HG03575 (cell line): ENCODE results near the gene FRMD4A.

Source experiments
- ATAC-seq: cut with Tn5 transposase; IDR thresholded peaks from one replicate; pipeline ENCODE4 v1.9.1; 2021; ENCODE audit not compliant: unreplicated experiment, insufficient number of reproducible peaks, low FRiP score; ENCODE audit errors: extremely low read depth

FRMD4A gene

DNA sequence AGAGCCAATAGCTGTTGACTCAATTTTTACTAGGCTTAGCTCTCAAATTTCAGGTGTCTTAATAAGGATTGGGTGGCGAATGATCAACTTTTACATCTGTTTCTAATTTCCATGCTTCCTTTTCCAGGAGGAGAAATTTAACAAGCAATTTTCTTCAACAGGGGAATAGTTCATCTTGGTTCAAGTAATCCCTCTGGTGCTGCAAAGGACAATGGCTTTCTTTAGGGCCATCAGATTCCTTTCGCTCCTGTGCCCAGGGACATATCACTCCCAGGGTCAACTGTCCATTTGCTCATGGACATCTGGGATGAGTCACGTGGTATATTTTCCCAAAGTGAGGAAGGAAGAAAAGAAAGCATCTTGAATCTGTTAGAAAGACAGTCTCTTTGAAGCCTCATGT is 313.3 kb downstream of the FRMD4A start:
- ATAC-seq = no peak

DNA sequence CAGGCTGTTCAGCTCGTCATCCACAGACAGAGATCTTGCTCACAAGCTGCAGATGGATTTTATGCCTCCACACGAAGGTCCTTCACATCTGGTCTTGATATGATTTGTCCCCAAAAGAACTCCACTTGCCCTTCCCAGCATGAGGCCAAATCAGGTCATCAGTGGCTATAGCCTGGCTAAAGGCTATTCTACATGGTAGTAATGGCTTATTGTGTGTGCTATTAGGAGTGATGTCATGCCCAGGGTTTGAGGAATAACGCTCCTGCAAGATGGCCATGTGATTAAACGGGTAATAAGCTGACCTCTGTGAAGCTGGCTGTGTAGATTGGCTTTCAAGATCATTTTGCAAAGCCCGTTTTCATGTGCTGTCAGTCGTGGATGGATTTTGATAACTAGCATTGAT is 313.8 kb downstream of the FRMD4A start:
- no peak for ATAC-seq

DNA sequence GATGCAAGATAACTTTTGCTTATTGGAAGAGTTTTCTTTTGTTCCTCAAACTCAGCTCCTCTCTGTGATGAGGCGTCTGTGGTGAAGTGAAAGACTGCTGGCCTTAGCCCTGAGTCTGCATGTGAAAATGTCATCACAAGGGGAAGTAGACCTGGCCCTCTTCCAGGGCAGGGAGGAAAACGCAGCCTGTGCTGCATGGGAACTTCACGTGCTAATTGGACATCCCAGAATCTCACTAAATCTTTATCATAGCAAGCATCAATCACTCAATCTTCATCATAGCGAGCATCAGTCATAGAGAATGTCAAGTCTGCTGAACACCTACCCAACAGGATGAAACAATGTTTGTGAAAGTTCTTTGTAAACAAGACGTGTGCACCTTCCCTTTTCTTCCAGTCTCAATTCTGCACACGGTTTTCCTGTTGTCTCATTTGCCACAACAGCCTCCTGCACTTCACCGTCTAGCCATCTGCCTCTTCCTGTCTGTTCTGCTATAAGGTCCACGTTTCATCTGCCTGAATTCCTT is 314.6 kb downstream of the FRMD4A start:
- no peak for ATAC-seq

DNA sequence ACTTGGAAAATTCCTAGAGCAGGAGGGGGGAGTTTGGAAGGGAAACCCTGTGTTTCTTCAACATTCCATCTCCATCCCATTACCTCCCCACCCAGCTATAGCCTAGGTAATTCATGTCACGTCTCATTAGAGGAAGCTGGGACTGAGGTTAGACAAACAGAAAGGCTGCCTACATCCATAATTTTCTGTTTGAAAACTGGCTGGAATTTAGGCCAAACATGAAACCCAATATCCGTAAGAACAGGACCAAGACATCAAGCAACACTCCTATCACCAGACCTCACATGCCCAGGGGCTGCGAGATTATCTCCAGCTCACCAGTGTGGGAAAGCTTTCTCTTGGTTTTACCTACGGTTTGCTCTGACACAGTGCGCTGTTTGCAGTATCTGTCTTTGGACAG is 316.3 kb downstream of the FRMD4A start:
- ATAC-seq = no peak

DNA sequence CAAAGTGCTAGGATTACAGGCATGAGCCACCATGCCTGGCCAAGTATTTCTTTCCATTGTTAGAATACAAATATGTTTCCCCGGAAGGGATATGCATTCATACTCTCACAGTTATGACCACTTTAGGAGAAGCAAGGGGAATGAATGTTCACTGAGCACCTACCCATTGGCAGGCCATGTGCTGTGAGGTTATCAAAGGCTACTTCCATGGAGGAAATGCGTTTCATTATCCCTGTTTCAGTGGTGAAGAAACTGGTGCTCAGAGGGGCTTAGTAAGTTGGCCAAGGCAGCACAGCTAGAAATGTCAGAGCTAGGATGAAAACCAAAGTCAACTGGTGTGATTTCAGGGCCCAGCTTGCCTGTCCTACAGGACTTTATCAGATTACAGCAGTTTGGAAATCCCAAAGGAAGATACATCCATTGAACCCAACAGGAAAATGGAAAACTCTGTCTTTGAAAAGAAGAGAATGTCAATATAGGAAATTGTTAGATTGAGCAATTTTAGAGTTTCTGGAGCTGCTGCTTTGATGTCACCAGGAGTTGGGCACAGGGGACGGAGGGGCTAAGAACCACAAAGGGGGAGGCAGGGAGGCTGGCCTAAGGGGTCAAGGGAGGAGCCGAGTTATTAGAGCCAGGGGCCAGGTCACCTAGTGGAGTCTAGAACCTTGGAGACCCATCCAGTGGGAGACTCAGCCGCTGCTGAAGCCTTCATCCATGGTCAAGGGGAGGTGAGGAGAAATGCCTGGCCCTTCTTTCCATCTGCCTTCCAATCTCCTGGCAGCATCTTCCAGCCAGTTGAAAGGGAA is 319.8 kb downstream of the FRMD4A start:
- ATAC-seq = no peak

DNA sequence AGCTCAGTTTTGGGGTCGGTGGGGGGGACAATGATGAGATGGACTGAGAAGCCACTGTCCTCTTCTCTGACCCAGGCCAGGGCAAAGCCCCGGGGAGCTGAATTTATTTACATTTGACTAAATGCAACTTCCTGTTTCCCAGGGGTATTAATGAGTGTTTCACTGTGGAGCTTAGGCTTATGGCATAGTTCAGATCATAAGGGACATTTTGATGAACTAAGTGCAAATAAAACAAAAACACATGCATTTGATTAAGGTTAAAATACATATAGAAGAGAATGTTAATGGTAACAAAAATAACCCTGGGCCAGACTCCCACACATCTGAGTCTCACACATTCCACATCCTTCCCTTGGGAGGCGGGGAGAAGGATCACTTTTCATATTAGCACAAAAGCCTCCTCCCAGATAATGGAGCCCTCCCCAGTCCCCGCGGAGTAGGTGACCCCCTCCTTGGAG is 320.6 kb downstream of the FRMD4A start:
- ATAC-seq = no peak

DNA sequence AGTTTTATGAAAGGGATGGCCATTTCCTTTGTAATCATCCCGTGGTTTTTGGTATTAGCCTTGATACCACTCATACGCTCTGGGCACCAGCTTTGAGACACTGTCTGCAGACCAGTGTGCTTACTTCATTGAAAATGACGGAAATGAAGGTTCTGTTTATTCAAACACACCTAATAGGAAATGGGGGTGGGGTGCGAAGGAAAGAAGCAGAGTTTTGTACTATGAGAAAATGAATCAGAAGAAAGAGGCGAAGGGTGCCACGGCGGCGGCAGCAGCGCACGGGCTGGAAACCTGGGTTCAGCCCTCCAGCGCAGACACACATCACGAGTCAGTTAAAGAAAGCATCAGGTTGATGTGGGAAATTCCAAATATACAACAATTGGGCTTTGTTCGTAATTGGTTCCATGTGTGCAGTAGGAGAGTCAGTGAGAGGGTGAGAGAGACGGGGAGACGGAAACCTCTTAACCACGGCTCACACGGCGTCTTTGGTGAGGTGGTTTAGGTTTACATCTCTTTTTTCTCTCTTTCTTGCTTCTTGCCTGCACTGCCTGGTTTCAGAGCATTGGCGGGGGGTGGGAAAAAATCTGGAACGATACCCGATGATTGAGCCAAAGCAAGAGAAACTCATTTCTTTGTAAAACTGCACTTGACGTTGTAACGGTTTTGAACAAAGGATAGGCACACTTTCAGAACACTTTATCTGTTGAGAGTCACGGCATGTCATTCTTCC is 321.2 kb downstream of the FRMD4A start:
- no peak for ATAC-seq

DNA sequence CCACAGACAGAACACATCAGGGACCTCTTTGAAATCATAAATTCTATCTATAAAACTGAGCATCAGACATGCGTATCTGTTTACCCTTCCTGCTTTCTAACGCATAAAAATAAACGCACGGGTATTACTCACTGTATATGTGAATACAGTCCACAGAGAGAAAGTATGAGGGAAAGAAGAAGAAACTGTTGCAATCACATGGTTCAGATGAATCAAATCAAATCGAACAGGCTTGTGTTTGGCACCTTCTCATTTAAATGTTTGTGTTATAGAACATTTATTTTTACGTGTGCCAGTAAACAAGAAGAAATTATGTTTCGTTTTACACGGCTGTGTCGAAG is 322.0 kb downstream of the FRMD4A start:
- ATAC-seq = no peak

DNA sequence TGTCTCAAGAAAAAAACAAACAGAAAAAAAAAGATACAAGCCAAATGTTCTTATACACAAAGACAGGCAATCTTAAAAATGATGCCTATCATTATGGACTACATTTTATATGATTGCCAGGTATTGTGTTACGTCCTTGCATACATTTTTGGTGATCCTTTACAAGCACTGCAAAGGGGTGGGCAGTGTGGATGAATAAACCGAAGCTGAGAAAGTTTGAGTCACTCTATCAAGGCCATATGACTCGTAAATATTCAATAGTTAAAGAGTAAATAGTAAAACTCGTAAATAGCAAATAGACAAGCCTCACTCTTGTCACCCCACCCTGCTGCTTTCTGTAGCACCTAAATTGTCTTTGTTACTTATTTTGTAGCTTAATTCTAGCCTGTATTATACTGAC is 326.2 kb downstream of the FRMD4A start:
- no peak for ATAC-seq

DNA sequence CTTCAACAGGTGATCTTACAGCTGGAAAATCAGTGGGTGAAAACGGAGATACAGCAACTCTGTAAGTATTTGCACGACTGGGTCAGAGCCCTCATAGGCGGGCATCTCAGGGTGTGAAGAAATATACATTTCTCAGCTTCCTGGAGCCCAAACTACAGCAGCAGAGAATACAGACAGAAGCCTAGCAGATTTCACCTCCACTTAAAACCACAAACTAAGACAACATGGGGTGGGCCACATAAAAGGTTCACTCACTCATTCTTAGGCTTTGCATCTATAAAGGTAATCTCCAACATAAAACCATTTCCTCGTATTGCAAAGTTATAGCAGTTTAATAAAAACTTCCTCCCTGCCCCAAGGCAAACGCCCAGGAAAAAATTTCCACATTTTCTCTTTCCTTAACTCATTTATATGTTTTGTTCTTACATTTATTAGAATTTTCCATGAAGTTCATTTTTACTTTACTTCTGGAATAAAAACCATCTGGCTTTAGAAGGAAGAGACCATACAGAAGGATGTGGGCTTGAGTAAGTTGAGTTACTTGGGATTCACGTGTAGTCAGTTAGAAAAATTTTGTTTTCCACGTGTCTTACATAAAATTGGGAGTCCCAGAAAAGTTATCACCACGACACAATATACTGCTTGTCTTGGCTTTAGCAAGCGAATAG is 327.1 kb downstream of the FRMD4A start:
- ATAC-seq = no peak

DNA sequence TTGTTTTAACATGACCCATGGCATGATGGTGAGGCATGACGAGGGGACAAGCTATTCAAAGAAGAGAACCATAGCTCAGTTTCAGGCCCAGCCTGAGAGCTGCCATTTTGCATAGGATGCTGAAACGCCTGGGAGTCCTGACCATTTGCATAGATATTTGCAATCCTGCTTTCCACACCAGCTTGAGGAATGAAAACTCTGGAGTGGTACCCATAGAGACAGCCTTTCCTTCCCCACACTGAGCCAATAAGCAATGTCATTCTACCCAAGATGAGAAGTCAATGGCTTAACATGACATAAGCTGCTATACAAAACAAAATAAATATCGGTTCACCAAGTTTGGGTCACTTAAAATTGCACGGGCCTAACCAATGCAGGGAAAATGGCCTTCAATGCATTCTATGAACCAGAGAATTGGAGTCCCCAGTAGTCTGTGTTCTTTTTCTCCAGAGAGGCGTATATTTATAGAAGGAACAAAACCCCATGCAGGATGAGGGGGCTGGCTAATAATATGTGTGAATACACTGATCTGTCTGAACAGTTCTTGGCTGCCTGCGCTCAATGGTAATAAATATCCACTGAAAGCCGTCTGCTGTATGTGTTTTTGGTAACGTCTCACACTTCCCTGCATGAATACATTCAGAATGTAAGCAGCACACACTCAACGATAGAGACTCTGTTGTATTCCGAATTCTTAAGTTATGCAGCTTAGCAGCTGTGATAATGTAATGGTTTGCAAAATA is 329.3 kb downstream of the FRMD4A start:
- ATAC-seq = no peak

DNA sequence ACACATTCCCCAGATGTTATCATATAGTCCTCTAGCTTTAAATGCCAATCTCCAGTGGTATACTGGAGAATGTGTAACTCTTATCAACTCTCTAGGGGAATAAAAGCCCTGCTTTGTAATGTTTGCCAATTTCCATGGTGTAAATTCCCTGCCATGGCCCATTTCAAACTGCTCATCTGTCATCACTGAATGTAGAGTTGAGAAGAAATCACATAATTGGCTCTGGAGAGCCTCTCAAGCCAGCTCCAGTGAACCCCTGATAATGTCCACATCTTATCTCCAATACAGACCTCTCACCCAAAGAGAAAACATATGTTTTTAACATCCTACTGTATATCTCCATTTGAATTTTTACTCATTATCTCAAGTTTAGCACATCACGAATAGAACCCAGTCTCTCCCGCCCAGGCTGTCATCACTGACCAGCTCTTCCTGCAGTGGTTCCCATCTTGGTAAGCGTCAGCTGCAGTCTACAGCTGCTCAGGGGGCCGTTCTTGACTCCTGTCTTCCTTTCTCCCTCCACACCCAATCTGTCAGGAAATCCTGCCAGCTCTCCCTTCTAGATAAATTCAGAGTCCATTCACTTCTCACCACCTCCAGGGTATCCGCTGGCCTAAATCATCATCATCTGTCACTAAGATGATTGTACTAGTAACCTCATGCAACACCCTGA is 332.4 kb downstream of the FRMD4A start:
- ATAC-seq = no peak

DNA sequence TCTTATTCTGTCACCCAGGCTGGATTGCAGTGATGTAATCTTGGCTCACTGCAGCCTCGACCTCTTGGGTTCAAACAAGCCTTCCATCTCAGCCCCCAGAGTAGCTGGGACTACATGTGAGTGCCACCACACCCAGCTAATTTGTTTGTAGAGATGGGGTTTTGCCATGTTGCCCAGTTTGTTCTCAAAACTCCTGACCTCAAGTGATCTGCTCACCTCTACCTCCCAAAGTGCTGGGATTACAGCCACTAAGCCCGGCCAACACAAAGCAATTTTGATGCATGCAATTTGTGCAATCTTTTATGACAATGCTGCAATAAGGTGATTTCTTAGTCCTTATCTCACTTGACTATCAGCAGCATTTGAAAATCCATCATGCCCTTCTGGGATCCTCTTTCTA is 333.1 kb downstream of the FRMD4A start:
- no peak for ATAC-seq

DNA sequence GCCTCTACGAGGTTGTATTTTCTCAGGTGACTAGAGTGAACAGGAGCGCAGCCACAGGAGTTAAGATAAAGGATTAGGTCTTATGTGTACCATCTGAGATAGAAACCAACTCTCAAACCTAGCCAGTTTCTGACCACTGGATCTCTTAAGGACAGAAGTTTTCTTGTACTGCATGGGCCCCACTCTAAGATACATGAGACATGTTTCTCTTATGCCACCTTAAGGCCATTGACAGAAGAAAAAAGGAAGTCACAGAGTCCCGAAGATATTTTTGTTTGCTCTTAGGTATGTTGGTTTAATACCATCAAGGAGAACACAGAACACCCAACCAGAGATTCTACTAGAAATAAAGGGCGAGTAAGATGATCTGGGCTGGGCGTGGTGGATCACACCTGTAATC is 335.8 kb downstream of the FRMD4A start:
- no peak for ATAC-seq

DNA sequence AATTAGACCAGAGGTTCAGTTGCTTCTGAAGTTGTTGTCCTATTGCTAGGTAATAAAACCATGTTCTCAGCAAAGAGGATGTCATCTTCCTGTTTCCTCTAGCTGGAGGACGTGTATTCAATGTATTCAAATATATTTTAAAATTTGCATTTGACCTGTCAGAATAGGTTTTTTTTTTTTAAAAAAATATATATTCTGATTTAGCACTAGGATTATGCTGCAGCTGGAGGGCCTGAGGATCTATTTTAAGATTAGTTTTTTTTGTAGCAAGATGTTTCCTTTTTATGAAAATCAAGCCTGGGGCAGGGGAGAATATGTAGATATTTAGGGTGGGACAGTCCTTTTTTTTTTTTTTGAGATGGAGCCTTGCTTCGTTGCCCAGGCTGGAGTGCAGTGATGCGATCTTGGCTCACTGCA is 337.0 kb downstream of the FRMD4A start:
- ATAC-seq = no peak

DNA sequence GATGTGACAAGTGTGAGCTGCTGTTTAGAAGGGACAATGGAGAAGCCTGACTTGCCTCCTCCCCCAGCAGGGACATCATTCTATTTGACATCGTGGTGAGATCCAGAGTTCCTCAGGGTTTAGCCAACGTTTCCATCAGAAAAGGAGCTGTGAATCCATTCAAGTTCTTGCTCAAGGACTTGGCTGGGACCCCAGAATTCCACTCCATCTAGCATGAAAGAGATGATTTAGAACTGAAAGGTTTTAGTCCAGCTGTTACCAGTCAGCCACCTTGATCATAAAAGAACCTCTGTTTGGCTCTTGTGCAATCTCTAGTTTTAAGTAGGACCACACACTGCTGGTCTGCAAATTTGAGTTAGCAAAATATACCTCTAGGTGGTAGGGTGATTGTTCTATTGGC is 337.6 kb downstream of the FRMD4A start:
- no peak for ATAC-seq

DNA sequence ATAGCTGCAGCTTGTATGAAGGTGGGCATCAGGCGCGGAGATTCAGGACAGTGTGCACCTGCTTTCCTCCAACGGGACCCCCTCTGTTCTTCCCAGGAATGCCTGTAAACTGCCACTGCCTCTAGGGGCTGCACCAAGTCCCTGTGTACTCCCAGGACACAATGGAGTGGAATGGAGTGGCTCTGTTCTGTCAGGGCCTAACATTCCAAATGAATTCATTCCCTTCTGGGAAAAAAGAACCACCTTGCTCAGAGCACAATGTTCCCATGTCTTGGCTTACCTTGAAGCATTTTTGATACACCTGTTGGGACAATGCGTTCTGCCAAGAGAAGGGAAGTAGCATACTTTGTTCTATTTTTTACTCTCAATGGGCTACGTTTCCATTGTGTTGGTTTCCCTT is 339.4 kb downstream of the FRMD4A start:
- no peak for ATAC-seq

DNA sequence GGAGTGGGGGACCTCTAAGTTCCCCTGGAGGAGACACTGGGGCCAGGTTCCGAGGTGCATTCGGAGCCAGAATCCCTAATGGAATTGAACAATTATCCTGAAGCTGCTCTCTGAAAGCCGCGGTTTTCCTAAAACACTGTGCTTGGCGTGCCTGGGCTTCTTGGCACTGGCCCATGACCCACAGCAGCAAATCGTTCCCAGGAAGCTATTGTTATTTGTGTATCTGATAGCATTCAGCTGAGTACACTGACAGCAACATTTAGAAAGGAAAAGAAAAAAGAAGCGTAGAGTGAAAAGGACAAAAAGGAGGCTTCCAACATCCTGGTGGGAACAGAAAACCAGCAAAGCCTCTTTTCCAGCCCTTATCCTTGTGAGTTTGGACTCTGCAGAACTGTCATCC is 339.8 kb downstream of the FRMD4A start:
- no peak for ATAC-seq

DNA sequence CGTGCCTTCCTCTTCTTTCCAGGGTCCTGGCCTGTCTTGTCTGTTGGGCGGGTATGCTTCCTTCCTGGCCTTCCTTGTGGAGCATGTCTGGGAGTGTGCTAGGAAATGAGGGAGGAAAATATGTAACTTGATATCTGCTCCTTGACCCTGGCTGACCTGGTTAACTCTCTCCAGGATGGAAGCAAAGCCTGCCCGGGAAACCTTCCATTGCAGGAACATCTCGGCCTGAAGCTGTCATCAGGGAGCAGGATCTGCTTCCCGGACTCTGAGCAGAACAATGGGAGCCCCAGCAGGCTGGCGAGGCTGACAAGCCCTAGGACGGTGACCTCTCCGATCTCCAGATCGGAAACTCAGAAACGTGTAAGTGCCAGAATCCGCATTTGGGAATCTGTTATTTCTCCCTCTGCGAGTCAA is 340.3 kb downstream of the FRMD4A start:
- ATAC-seq = no peak
